DOHH2 (cell line): ENCODE measurements around the gene GPR26.

ENCODE experiments used
- H3F3A ChIP-seq: fragments of 200-600 bp; sonication (generic), shearing (Covaris generic); 2 replicates; pipeline ENCODE4 v1.6.0; 2016; ENCODE audit warnings: antibody characterized with exemption, mild to moderate bottlenecking; ENCODE audit not compliant: control insufficient read depth, insufficient read depth
- H3K27ac ChIP-seq: fragments of 200-600 bp; sonication (generic); 2 replicates; pipeline ENCODE4 v1.5.1; 2014; ENCODE audit warnings: low read depth, mild to moderate bottlenecking, low read length, moderate library complexity
- H3K27me3 ChIP-seq: fragments of 200-600 bp; sonication (generic); 2 replicates; pipeline ENCODE4 v1.6.1; 2014; ENCODE audit warnings: mild to moderate bottlenecking, low read length, mixed read lengths; ENCODE audit not compliant: control insufficient read depth
- H3K36me3 ChIP-seq: fragments of 200-600 bp; sonication (generic); 2 replicates; pipeline ENCODE4 v1.6.1; 2014; ENCODE audit warnings: mild to moderate bottlenecking, low read length, moderate library complexity, mixed read lengths; ENCODE audit not compliant: control insufficient read depth
- H3K4me1 ChIP-seq: fragments of 200-600 bp; sonication (generic); 2 replicates; pipeline ENCODE4 v1.6.1; 2014; ENCODE audit warnings: mild to moderate bottlenecking, low read length, mixed read lengths; ENCODE audit not compliant: control insufficient read depth
- H3K4me2 ChIP-seq: fragments of 200-600 bp; sonication (generic); 2 replicates; pipeline ENCODE4 v1.6.0; 2014; ENCODE audit warnings: mild to moderate bottlenecking, low read length, moderate library complexity
- H3K4me3 ChIP-seq: fragments of 200-600 bp; sonication (generic); 2 replicates; pipeline ENCODE4 v1.5.1; 2014; ENCODE audit warnings: mild to moderate bottlenecking, low read length, mixed read lengths
- H3K79me2 ChIP-seq: fragments of 200-600 bp; sonication (generic); 2 replicates; pipeline ENCODE4 v1.6.1; 2014; ENCODE audit warnings: mild to moderate bottlenecking, low read length, mixed read lengths; ENCODE audit not compliant: control insufficient read depth
- H3K9me2 ChIP-seq: fragments of 200-600 bp; sonication (generic); replicated peaks from 2 replicates; pipeline ENCODE4 v1.6.1; 2014; ENCODE audit warnings: mild to moderate bottlenecking, low read length, mixed read lengths; ENCODE audit not compliant: control insufficient read depth
- H3K9me3 ChIP-seq: fragments of 200-600 bp; sonication (generic); 2 replicates; pipeline ENCODE4 v1.6.1; 2014; ENCODE audit warnings: antibody characterized with exemption, low read length, mixed read lengths; ENCODE audit not compliant: control insufficient read depth, insufficient read depth
- H4K20me1 ChIP-seq: fragments of 200-600 bp; sonication (generic); 2 replicates; pipeline ENCODE4 v1.6.0; 2014; ENCODE audit warnings: low read depth, mild to moderate bottlenecking, antibody characterized with exemption, low read length, moderate library complexity; ENCODE audit not compliant: control insufficient read depth, insufficient read depth
- CTCF ChIP-seq: fragments of 200-600 bp; sonication (generic); IDR thresholded peaks from one replicate; pipeline ENCODE4 v1.5.1; 2014; ENCODE audit warnings: antibody characterized with exemption, mild to moderate bottlenecking, low read depth, low read length; ENCODE audit not compliant: poor library complexity, severe bottlenecking
- EZH2phosphoT487 ChIP-seq: fragments of 200-600 bp; sonication (generic); IDR thresholded peaks from 2 replicates; pipeline ENCODE4 v1.6.1; 2017; ENCODE audit warnings: borderline replicate concordance, mild to moderate bottlenecking, antibody characterized with exemption, low read length, moderate library complexity, mixed read lengths

GPR26 gene

GRCh38 chr10:123642293-123642692 is 23.9 kb upstream of the GPR26 start:
- no peaks in the 10 kb centered on the region for H3F3A ChIP-seq
- H3K36me3 ChIP-seq, result no peaks in the 10 kb centered on the region
- TF ChIP-seq CTCF, result no peak
- no peak for TF ChIP-seq EZH2phosphoT487
- no peak overlapping the region for H3K4me2 ChIP-seq
- H3K4me3 ChIP-seq, result no peak overlapping the region
- no peaks in the 10 kb centered on the region for H4K20me1 ChIP-seq
- H3K27me3 ChIP-seq, result peaks cover 15% of the 10 kb centered on the region; the same call in 1 of the 2 replicates
- no peaks in the 10 kb centered on the region for H3K9me3 ChIP-seq
- H3K9me2 ChIP-seq, result no peaks in the 10 kb centered on the region
- H3K4me1 ChIP-seq, result no peaks in the 10 kb centered on the region
- H3K79me2 ChIP-seq, result no peaks in the 10 kb centered on the region
- H3K27ac ChIP-seq, result no peak overlapping the region

DNA sequence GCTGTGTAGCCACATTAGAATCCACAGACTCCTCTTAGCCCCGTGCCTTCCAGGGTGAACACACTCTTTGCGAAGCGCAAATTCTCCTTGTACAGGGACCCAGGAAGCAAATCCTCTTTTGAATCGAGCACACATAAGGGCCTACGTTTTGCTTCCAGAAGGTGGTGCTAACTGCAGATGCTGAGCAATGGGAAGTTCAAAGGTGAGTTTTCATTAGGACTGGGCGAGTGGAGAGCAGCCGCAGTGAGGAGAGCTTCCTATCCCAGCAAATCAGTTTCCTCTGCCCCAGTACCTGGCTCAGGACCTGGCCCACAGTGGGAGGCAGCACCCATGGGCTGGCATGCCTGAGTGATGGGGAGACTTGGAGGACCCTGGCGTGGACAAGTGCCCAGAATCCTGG is 23.5 kb upstream of the GPR26 start:
- Histone ChIP-seq H3K9me2 (no peaks in the 10 kb centered on the region), H3K27me3 (peaks cover 15% of the 10 kb centered on the region; the same call in 1 of the 2 replicates), H3K27ac (no peak overlapping the region), H3F3A (no peaks in the 10 kb centered on the region), H3K79me2 (no peaks in the 10 kb centered on the region), H4K20me1 (no peaks in the 10 kb centered on the region), H3K36me3 (no peaks in the 10 kb centered on the region), H3K4me2 (no peak overlapping the region), H3K4me3 (no peak overlapping the region), H3K9me3 (no peaks in the 10 kb centered on the region), H3K4me1 (no peaks in the 10 kb centered on the region)
- TF ChIP-seq CTCF (no peak), EZH2phosphoT487 (no peak)

DNA sequence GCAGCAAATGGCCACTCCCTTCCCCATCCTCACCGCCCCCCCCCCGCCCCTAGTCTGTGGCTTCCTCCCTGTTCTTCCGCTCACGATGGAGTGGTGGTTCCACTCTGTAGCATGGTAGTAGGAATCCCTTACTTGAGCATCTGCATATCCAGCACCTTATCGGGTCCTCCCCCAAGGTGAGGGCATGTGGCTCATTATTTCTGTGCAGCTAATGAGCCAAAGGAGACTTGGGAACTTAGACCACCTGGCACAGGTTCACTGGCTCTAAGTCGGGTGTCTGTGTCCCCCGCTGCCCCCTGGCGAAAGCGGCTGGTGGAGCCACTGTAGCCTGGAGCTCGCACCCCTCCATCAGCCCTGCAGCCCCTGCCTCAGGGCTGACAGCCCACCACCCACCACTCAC is 22.8 kb upstream of the GPR26 start:
- H3K27me3 ChIP-seq, result peaks cover 15% of the 10 kb centered on the region; the same call in 1 of the 2 replicates
- H3K27ac ChIP-seq, result no peak overlapping the region
- H3K36me3 ChIP-seq, result no peaks in the 10 kb centered on the region

More for the DNA sequence above, 22.8 kb upstream of the GPR26 start:
- Histone ChIP-seq H3K4me1 (no peaks in the 10 kb centered on the region), H3K9me3 (no peaks in the 10 kb centered on the region), H4K20me1 (no peaks in the 10 kb centered on the region), H3K9me2 (no peaks in the 10 kb centered on the region), H3F3A (no peaks in the 10 kb centered on the region), H3K4me2 (no peak overlapping the region), H3K79me2 (no peaks in the 10 kb centered on the region), H3K4me3 (no peak overlapping the region)
- TF ChIP-seq EZH2phosphoT487, result no peak
- no peak for TF ChIP-seq CTCF
